Measurements from ENCODE around the gene EVI5.
"Not testable (repeated sequence)": the region's sequence is repeated elsewhere in the genome, so short reads cannot be mapped to it uniquely, and the experiment has no call there.

EVI5 gene

GRCh38 chr1:92657701-92658100 lies 127.2 kb downstream of the EVI5 start:
- no peak overlapping the region for H3K4me3 ChIP-seq (replicated peaks; ENCODE audit: low read depth, low read length)
- no peak for TF ChIP-seq CTCF (IDR thresholded peaks at IDR 0.05; ENCODE audit: low read length, missing control alignments)
- DNase-seq (ENCODE audit: low read depth): no peak

- peak; percentile 9 for DNase-seq (ENCODE audit: low read depth)
- TF ChIP-seq CTCF (IDR thresholded peaks at IDR 0.05; ENCODE audit: low read length, missing control alignments): no peak
- H3K4me3 ChIP-seq (replicated peaks; ENCODE audit: low read depth, low read length): no peak overlapping the region
Observed at GRCh38 chr1:92655197-92655801, 129.6 kb downstream of the EVI5 start.

- TF ChIP-seq CTCF (IDR thresholded peaks at IDR 0.05; ENCODE audit: low read length, missing control alignments): no peak
- DNase-seq (ENCODE audit: low read depth): no peak
- H3K4me3 ChIP-seq (replicated peaks; ENCODE audit: low read depth, low read length): no peak overlapping the region
Observed at GRCh38 chr1:92653605-92654381, 131.1 kb downstream of the EVI5 start.

DNA sequence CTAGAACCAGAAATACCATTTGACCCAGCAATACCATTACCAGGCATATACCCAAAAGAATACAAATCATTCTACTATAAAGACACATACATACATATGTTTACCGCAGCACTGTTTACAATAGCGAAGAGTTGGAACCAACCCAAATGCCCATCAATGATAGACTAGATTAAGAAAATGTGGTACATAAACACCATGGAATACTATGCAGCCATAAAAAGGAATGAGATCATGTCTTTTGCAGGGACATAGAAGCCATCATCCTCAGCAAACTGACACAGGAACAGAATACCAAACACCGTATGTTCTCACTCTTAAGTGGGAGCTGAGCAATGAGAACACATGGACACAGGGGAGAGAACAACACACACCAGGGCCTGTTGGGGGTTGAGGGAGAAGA lies 144.2 kb downstream of the EVI5 start:
- H3K4me3 ChIP-seq (replicated peaks; ENCODE audit: low read depth, low read length); DNase-seq (ENCODE audit: low read depth): not testable (repeated sequence)

DNA sequence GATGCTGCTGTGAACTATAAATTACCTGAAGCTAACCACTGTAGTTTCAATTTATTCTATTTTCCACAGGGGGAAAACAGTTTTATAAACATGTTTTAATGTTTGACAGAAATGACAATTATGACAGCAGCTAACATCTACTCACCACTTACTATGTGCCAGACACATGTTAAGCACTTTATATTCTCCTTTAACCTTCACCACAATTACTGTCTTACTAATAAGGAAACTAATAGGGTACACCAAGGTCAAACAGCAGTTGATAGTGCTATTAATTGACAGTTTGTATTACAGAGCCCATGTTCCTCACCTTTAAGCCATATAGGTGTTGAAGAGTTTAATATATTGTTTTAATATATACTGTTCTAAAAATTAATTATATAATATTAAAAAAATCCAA lies 146.4 kb downstream of the EVI5 start:
- no peak overlapping the region for H3K4me3 ChIP-seq (replicated peaks; ENCODE audit: low read depth, low read length)
- DNase-seq (ENCODE audit: low read depth): no peak
- TF ChIP-seq CTCF (IDR thresholded peaks at IDR 0.05; ENCODE audit: low read length, missing control alignments): no peak

DNA sequence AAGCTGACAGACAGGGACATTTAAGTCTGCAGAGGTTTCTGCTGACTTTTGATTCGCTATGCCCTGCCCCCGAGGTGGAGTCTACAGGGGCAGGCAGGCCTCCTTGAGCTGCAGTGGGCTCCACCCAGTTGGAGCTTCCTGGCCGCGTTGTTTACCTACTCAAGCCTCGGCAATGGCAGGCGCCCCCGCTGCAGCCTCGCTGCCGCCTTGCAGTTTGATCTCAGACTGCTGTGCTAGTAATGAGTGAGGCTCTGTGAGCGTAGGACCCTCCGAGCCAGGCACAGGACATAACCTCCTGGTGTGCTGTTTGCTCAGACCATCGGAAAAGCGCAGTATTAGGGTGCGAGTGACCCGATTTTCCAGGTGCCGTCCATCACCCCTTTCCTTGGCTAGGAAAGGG lies 149.7 kb downstream of the EVI5 start:
- H3K4me3 ChIP-seq (replicated peaks; ENCODE audit: low read depth, low read length); DNase-seq (ENCODE audit: low read depth): not testable (repeated sequence)

DNA sequence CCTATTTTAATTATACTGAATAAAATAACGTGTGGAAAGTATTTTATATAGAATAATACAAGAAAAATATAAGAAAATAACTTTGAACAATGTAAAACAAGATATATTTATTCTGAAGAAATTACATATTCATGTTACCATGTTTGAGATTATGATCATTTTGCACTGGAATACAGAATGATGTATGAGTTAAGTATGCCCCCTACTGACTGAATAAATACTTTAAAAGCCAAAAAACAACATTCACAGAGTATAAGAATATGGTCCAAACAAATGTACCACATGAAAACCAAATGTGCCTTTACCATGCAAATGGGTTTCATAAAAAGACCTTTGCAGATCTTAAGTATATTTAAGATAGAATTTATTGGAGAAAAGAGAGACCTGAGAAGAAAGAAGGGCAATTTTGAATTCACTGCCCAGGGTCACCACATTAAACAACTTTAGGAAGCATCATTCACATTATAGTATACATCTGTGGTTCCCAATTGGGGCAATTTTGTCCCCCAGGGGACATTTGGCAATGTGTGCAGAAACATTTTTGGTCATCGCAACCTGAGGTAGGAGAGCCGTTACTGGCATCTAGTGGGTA lies 161.6 kb downstream of the EVI5 start:
- peak; percentile 43 for DNase-seq (ENCODE audit: low read depth)
- peak; percentile 43 for TF ChIP-seq CTCF (IDR thresholded peaks at IDR 0.05; ENCODE audit: low read length, missing control alignments)
- no peak overlapping the region for H3K4me3 ChIP-seq (replicated peaks; ENCODE audit: low read depth, low read length)

All from fibroblast of pulmonary artery (primary cell).